ENCODE data around the gene NTM. TPM values are rescaled to one million over a fixed set of nuclear protein-coding genes. Genes with fewer than 3 reads are reported as not detected.
A peak's percentile ranks its signal among the peaks of the same experiment; 100 is the strongest.

NTM gene
- total and polyA plus RNA-seq, 12 donors: 0.43 to 3.0 (median 1.3) TPM

DNA sequence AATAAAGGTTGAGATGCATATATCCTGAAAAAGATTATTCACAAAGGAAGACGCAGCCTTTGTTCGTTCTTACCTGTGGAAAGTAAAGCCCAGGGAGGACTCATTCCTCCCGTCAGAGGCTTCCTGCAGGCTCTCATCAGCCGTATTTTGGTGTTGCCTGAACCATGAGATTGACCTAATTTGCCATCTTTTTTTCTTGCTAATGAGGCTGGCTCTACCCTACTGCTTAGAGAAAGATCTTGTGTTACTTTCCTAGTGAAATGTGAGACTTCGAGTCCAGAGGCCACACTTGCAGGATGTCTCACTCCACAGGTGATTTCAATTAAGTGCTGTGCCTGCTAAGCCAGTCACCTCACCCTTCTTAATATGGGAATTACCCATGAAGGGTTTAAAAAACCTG, 269.9 kb downstream of the NTM start:
- Histone ChIP-seq H3K4me3 (no peak overlapping the region), H3K27ac (no peak overlapping the region), H3K9me3 (no peaks in the 10 kb centered on the region), H3K4me1 (no peaks in the 10 kb centered on the region), H3K27me3 (peaks cover 0 to 19% (median 0%) of the 10 kb centered on the region in 7 donors), H3K36me3 (no peaks in the 10 kb centered on the region)
- WGBS, 2 donors: 48 to 50% methylated on average over 5 of the region's 5 CpGs
- intact Hi-C loops (cut with DNase I): no loop called here
- TF ChIP-seq, protein P1, sequence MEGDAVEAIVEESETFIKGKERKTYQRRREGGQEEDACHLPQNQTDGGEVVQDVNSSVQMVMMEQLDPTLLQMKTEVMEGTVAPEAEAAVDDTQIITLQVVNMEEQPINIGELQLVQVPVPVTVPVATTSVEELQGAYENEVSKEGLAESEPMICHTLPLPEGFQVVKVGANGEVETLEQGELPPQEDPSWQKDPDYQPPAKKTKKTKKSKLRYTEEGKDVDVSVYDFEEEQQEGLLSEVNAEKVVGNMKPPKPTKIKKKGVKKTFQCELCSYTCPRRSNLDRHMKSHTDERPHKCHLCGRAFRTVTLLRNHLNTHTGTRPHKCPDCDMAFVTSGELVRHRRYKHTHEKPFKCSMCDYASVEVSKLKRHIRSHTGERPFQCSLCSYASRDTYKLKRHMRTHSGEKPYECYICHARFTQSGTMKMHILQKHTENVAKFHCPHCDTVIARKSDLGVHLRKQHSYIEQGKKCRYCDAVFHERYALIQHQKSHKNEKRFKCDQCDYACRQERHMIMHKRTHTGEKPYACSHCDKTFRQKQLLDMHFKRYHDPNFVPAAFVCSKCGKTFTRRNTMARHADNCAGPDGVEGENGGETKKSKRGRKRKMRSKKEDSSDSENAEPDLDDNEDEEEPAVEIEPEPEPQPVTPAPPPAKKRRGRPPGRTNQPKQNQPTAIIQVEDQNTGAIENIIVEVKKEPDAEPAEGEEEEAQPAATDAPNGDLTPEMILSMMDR (IDR thresholded peaks at IDR 0.05): no peak
- ATAC-seq (no peak), DNase-seq (no peak)

DNA sequence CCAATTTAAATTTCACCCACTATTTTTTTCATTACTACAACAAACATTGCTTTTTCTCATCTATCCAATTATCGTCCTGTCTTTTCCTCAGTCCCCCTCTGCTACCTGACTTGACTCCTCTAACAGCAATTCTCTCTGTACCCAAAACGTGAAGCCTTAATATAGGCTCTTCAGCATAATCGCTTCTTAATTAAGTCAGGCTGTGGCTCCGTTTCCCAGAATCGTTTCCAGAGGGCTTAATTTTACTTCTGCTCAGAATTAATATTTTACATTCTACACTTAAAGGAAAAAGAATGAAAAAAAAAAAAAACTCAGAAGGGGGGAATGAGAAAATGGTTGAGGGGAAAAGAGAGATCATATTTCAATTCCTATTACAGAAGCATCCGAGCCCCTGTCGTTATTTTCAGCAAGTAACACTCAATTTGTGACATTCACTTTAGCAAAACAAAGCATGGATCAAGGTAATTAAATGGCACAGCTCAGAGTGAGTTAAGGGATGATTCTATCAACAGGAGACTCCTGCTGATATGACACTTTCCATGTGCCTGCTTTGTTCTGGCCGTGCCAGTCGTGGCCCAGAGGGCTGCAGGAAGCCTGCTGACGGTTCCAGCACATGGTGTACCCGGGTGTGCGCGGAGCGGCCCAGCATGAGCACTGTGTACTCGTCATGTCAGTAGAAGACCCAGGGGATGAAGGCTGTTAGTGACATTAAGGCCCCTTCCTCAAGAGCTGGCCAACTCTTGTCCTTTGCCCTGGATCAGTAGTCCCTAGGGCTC, 272.5 kb downstream of the NTM start:
- peaks cover 0 to 22% (median 0%) of the 10 kb centered on the region in 7 donors for H3K27me3 ChIP-seq
- H3K4me1 ChIP-seq: no peaks in the 10 kb centered on the region
- no peak overlapping the region for H3K4me3 ChIP-seq
- ATAC-seq: peak in 1 of 8 donors; percentile 44
- H3K27ac ChIP-seq: no peak overlapping the region
- no peak for DNase-seq
- TF ChIP-seq, protein P1 (IDR thresholded peaks at IDR 0.05): no peak
- peaks cover 0 to 1% (median 0%) of the 10 kb centered on the region in 11 donors for H3K9me3 ChIP-seq
- no peaks in the 10 kb centered on the region for H3K36me3 ChIP-seq
- 55 to 62% methylated on average over 15 of the region's 15 CpGs for WGBS, 2 donors
- intact Hi-C loops (cut with DNase I): no loop called here

DNA sequence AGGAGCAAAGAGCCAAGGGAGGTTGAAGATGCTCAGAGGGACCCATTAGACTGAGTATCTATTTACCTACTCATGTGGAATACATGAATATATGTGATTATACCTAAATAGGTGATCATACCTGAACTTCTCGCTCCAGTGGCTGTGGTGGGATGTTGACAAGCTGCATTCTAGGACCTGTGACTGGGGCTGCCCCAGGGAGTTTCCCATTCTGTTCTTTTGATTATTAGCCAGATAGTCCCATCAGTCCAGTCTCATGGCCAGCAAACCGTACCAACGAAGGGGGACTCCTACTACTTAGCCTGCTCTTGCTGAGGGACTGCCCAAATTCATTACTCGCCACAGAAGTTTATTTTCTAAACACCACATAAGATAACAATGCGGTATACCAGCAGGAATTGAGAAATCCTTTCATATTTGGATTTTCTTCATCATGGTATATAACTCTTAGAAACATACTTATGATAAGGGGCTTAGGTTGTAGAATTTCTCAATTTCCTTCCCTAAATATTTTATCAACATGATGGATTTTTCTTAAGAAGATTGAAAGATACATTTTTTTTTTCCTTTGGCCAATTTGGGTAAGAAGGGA, 273.9 kb downstream of the NTM start:
- 86 to 91% methylated on average over 5 of the region's 5 CpGs for WGBS, 2 donors
- DNase-seq (no peak), ATAC-seq (no peak)
- H3K9me3 ChIP-seq: peaks cover 0 to 5% (median 0%) of the 10 kb centered on the region in 11 donors
- no peaks in the 10 kb centered on the region for H3K4me1 ChIP-seq
- H3K36me3 ChIP-seq: no peaks in the 10 kb centered on the region
- no peak overlapping the region for H3K27ac ChIP-seq
- no peak overlapping the region for H3K4me3 ChIP-seq
- peaks cover 0 to 28% (median 0%) of the 10 kb centered on the region in 7 donors for H3K27me3 ChIP-seq
- intact Hi-C loops (cut with DNase I): no loop called here
- TF ChIP-seq, protein P1 (IDR thresholded peaks at IDR 0.05): no peak

DNA sequence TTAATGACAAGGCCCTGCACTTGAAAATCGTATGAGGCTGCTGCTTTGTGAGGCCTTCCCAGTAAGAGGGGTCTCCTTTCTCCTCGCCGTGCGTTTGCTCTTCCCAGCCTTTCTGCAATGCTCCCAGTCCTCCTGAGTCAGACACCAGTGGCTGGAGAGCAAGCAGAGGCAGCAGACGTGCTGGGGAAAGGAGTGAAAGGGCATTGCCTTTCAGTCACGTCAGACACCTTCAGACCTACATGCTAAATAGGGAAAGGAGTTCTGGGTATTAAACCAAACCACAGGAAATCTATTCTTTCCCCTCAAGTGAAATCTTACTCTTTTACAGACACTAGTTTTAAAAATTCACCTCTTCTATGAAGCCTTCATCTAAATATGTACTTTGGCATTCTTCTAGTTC, 274.8 kb downstream of the NTM start:
- Histone ChIP-seq H3K36me3 (no peaks in the 10 kb centered on the region), H3K4me1 (no peaks in the 10 kb centered on the region), H3K27ac (no peak overlapping the region), H3K27me3 (peaks cover 0 to 38% (median 6%) of the 10 kb centered on the region in 7 donors), H3K4me3 (no peak overlapping the region), H3K9me3 (peaks cover 0 to 5% (median 0%) of the 10 kb centered on the region in 11 donors)
- WGBS, 2 donors: 49 to 53% methylated on average over 6 of the region's 6 CpGs
- DNase-seq (no peak), ATAC-seq (no peak)
- TF ChIP-seq, protein P1 (IDR thresholded peaks at IDR 0.05): no peak
- intact Hi-C loops (cut with DNase I): no loop called here
